GM21423 (cell line): Measurements from ENCODE around the gene AAR2.

Experiments used
- ATAC-seq: cut with Tn5 transposase; IDR thresholded peaks from one replicate; pipeline ENCODE4 v1.9.1; 2021; ENCODE audit warnings: mild to moderate bottlenecking, moderate library complexity; ENCODE audit not compliant: unreplicated experiment

The AAR2 gene

DNA sequence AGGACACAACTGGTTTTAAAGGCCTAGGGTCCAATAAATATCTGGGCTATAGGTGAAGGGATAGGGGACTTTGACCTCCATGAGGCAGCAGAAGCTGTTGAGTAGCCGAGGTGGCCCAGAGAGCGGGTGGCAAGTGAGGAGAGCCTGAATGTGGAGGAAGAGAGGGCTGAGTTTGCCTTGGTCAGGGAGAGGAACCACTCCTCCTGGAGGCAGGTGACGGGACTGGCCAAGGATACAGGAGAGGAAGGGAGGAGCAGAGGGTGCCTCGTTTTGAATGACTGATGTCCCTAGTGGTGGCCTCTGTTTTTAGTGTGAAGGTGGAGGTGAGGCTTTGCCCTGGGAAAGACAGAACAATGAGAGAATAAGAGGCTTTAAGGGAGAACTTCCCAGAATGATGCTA, 19.1 kb upstream of the AAR2 start:
- ATAC-seq = no peak

DNA sequence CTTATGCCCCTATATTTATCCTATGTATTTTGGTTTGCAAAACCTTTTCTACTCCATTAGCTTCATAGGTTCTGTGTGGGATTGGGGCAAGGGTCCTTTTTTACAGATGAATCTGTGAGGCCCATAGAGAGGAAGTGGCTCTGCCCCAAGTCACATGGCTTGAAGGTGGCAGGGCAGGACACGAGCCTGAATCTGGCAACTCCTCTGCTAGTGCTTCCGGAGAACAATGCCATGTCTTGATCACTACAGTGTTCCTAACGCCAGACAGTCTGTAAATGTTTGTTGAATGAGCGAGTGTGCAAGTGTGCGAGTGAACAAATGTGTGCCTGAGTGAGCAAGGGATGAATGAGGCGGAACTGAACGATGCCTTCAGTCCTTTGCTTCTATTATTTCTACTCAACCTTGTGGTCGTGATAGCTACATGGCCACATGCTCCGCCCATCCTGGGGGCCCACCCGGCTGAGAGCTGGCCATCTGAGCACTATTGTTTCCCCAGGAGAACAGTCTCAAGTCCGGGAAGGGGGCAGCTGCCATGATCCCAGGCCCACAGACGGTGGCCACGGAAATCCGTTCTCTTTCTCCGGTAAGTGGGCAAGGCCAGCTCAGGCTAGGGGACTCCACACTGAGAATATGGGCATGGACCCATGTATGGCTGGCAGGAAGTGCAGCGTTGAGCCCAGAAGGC, 17.8 kb upstream of the AAR2 start:
- no peak for ATAC-seq

DNA sequence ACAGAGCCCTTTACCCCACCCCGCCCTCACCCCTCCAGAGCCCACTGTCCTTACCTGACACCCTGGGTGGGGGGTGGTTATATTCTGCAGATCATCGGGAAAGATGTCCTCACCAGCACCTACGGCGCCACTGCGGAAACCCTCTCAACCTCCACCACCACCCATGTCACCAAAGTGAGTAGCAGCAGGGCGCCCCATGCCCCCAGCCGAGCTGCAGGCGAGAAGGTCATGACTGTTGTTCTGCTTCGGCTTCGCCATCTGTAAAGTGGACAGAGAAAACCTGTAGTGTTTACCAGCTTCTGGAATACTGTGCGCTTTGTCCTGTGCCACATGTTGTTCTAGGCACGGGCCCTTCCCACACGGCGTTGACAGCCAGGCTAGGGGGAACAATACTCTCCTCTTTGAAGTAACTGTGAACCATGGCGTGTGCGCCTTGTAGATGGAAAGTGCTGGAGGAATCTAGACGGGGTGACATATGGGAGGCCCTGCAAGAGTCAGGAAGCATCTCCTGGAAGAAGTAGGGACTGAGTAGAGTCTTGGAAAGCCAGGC, 16.5 kb upstream of the AAR2 start:
- ATAC-seq = no peak

DNA sequence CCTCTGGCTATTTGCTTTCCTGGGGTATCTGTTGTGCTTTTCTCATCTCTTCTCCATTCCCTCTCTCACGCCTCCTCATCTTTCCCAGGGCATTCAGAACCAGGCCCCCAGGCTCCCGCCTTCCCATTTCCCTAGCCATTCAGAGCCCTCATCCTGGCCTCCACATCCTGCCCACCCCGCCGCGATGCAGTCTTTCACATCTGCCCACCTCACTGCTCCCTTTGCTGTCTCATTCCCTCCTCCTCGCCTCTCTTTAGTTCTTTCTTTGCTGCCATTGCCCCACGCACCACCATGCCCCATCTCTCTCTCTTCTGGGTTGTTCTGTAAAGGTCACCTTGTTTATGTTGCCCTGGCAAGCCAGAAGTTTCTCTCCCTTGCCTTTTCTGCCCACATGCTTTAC, 10.6 kb upstream of the AAR2 start:
- no peak for ATAC-seq

DNA sequence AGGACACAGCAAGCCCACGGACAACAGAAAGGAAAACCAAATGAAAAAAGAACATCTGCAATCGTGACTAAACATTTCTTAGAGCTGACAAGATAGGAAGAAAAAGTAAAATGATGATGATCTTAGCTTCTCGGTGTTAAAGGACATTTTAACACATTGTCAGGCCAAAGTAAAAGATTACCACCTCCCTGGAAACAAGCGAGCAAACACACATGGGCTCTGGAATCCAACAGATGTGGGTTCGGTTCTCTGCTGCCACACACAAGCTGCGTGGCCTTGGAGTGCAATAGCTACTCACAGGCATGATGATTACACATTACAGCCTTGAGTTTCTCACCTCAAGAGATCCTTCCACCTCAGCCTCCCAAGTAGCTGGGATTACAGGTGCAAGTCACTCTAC, 7.5 kb upstream of the AAR2 start:
- ATAC-seq = no peak

DNA sequence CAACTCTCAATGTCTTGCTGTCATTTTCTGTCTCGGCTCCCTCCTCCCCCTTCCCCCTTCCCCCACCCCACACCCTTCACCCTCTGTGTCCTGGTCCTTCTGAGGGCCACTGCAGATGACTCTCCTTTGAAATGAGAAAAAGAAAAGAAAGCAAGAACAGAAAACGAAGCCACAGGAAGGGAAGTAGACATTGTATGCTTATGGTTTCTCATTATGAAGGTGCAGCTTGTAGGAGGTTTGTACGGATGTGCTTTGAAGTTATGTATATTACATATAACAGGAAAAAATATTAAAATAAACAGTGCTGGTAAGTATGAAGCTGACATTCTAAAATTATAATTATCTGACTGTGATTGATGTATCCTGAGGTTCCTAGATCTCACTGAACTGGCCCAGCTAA, 6.3 kb upstream of the AAR2 start:
- ATAC-seq = no peak

DNA sequence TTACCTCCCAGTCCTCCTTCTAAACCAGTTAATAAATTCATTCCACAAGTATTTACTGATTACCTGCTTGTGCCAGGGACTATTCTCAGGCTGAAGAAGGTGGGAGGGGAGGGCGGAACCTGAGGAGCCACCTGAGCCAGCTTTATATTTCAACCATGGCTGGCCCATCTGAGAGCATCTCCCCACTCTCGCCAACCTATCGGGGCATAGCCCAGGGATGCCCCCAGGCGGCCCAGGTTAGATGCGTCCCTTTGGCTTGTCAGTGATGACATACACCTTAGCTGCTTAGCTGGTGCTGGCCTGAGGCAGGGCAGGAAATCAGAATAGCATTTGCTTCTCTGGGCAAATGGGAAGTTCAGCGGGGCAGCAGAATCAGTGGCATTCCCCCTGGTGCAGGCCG, 4.9 kb upstream of the AAR2 start:
- no peak for ATAC-seq

DNA sequence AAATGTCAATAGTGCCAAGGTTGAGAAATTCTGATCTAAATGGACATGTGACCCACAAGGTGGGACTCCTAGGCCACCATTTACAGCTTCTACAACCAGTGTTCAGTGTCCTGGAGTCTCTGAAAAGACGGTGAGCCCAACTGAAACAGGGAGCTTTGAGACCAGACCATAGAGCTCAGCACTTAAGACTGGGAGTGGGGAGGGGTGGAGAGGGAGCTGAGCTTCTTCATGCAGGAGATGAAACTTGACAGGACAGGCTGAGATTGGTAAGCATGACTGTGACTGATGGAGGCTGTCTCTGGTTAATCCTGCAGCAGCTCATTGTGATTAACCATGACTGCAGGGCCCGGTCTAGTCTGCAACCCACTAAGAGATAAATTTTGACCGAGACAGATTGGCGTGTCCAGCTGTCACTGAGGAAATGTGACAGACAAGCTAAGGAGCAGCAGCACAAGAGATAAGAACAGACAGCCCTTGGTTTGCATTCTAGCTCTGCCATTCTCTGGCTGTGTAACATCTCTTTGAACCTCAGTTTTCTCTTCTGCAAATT, 1.4 kb upstream of the AAR2 start:
- no peak for ATAC-seq

DNA sequence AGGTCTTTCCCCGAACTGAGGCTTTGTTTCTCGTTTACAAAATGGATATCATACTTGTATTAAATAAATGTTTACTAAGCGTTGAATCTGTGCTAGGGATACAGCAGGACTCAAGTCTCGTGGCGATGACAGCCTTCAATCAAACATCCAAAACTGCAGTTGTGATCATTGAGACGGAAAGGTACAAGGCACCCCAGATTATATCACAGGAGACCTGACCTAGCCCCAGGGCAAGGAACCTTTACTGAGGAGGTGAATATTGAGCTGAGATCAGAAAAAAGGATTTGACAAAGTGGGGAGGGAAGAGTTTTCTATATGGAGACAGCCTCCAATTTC, 476 bp downstream of the AAR2 start:
- no peak for ATAC-seq

DNA sequence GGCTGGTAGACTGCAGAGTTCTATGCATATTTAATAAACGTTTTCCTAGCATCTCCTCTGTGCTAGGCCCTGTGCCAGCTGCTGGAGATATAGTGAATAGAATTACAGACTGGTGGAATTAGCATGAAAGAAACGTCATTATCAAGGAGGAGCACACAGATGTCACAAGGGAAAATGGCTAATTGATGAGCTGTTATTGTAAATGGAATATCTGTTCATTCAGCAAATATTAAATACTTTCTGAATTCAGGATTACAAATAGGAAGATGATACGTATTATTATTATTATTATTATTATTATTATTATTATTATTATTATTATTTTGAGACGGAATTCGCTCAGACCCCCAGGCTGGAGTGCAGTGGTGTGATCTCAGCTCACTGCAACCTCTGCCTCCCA, 1.2 kb downstream of the AAR2 start:
- no peak for ATAC-seq

DNA sequence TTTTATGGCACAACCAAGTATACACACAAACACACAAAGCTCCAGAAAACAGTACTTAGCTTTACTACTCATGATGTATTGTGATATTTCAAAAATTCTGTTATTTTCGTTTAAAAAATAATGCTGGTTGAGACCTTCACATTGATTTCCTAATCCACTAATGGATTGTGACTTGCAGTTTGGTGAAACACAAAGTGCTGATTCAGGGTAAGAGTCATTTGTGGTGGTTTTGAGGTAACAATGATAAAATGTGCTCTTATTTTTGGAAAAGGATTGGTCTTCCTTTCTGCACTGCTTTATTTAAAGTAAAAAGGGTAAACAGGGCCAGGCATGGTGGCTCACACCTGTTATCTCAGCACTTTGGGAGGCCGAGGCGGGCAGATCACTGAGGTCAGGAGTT, 1.9 kb downstream of the AAR2 start:
- no peak for ATAC-seq

DNA sequence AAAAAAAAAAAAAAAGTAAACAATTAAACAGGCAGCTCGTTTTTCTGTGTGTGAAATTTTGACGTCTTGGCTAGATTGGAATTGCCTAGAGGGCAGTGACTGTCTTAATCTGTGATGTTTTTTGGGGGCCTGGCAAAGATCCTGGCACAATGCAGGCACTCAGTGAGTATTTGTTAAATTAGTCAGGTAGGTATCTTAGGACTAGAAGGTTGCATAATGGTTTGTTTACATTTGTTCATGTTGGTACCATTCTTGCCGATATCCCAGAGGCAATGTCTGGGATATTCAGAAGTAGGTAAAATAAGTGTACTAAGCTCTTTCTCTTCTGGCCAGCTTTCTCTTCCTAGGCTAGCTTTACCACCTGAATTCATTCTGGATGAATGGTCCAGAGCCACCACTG, 2.5 kb downstream of the AAR2 start:
- no peak for ATAC-seq

DNA sequence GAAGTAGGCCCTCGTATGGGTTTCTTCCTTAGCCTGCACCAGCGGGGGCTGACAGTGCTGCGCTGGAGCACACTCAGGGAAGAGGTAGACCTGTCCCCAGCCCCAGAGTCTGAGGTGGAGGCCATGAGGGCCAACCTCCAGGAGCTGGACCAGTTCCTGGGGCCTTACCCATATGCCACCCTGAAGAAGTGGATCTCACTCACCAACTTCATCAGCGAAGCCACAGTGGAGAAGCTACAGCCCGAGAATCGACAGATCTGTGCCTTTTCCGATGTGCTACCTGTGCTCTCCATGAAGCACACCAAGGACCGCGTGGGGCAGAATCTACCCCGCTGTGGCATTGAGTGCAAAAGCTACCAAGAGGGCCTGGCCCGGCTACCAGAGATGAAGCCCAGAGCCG, 3.8 kb downstream of the AAR2 start:
- no peak for ATAC-seq

DNA sequence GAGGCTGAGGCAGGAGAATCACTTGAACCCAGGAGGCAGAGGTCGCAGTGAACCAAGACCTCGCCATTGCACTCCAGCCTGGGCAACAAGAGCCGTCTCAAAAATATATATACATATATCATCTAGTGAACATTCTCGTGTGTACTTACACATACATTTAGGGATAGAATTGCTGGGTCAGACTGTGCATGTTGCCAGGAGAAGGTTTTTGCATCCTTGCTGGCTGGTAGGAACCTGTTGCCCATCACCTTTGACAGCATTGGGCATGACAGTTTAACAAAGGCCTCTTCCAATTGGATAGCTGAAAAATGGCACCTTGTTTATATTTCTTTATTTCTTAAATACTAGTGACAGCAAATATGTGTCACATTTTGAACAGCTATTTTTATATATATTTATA, 5.4 kb downstream of the AAR2 start:
- no peak for ATAC-seq

DNA sequence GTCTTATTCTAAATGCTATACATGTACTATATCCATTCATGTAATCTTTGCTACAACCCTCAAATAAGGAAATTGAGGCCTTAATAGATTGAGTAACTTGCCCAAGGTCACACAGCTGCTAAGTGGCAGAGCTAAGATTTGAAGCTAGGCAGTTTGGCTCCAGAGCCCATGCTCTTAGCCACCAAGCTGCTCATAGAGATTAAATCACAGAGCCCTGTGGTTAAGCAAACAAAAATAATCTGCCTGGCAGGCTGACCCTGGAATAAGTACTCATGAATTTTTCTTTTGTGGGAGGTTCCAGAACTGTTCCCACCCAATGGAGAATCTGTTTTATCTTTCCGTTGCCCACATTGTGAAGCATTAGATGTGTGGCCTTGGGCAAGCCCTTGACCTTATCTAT, 7.4 kb downstream of the AAR2 start:
- ATAC-seq = no peak

DNA sequence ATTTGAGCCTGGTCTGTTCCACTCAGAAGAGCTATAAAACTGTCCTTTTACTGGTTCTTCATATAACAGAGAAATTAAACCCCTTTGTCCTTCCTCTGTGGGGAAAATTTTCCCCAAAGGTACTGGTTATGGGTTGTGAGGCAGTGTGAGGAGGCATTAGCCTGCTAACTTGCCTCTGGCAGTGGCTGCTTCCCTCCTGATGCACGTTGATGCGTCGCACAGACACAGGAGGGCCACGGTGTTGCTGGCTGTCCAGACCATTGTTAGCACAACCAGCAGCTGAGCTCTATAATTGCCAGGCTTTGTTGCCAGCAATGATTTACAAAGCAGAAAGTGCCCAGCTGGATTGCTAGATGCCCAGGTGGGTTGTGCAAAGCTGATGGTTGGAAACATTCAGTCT, 10.1 kb downstream of the AAR2 start:
- ATAC-seq = no peak

DNA sequence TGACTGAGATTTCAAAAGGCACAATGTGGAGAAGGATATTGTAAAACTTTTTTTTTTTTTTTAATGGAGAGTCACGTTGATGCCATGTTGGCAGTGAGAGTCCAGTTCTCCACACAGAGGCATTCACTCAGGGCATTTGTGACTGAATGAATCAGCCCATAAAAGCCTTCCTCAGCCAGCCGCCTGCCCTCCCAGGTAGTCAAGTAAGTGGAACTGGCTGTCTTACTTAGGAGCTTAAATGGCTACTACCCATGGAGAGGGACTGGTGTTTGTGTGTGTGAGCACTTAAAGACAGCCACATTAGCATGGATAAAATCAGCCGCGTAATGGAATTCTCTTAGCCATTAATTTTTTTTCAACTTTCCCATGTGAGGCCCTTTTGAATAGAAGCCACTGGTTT, 12.6 kb downstream of the AAR2 start:
- no peak for ATAC-seq

DNA sequence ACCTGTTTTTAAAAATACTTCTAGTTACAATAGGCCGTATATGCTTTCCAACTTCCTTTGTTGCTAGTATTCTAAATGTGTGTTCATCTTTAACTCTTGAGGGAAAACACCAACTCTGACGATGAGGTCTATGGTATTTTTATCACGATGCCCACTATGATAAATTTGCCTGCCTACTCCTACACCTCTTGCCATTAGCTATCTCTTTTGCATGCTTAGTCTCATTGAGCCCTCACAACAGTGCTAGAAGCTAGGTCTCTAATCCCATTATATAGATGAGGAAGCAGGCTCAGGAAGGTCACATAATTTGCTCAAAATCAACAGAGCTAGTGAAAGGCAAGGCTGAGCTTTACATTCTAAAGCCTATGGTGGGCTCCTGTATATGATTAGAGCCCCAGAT, 13.2 kb downstream of the AAR2 start:
- ATAC-seq = no peak

DNA sequence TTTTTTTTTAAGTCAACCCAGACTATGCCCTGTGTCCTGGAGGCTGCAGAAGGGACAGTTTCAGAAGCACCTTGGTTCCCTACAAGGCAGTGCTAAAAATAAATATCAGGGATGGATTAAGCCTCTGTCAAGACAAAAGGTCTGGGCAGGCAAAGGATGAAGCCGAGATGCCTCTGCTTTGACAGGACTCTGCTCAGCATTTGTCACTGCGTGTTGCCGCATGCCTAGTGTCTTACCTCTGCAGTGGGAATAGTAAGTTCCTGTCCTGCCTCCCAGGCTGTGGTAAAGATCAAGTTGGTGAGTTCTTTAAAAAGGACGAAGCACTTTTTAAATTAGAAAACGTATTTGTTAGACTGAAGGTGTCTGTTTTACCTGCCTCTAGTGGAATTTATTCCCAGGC, 15.1 kb downstream of the AAR2 start:
- ATAC-seq = no peak

DNA sequence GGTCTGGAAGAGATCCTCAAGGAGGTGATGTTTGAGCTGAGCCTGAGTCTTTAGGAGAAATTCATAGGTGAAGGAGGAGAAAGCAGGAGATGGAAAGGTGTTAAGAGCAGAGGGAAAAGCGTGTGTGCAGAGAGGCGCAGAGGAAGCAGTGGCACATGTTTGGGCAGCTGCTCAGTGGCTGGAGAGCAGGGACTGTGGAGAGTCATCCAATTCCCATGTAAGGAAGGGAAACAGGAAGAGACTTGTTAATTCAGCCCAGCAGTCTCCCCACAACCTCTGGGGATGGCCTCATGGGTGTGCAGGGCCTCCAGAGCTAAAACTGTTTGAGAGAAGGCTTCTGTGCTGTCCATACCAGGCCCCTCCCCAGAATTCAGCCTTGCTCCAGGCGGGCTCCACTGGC, 16.2 kb downstream of the AAR2 start:
- no peak for ATAC-seq

DNA sequence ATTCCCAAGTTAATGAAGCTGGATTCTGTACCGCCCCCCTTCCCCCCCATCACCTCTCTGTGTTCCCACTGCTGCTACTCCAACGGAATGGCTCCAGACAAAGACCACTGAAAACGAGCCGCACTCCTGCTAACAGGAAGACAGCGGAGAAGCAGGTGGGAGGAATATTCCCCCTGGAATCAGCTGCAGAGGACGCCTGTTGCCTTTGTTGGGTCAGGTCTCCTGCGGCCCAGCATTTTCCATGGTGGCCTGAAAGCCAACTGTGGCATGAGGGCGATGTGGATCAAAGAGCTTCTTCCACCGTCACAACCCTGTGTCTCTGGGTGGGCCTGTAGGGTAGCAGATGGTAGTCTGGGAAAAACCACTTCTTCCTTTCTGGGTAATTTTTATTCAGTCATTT, 16.8 kb downstream of the AAR2 start:
- ATAC-seq = no peak

DNA sequence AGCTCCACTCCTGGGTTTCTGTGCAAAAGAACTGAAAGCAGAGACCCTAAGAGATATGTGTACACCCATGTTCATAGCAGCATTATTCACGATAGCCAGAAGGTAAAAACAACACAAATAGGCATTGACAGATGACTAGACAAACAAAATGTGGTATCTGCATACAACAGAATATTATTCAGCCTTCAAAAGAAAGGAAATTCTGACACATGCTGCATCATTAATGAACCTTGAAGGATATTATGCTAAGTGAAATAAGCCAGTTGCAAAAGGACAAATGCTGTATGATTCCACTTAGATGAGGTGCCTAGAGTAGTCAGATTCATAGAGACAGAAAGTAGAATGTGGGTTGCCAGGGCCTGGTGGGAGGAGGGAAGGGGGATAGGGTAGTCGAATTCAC, 17.8 kb downstream of the AAR2 start:
- no peak for ATAC-seq

DNA sequence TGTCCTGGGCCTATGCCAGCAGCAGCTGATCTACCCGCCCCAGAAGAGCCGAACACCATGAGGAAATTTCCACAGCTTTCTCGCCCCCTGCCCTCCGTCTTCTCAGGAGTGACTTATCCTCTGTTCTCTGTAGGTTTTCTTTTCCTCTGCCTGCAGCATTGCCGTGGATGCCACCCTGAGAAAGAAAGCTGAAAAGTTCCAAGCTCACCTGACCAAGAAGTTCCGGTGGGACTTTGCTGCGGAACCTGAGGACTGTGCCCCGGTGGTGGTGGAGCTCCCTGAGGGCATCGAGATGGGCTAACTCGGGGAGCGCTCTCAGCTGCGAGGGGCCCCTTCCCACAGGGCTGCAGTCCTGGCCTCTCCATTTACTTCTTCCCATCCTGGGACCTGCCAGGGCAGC, 19.2 kb downstream of the AAR2 start:
- ATAC-seq = no peak
